ENCODE data around the gene USPL1. TPM values are rescaled to one million over a fixed set of nuclear protein-coding genes. Genes with fewer than 3 reads are reported as not detected.

The USPL1 gene
- total RNA-seq, 1 experiment from 2014 or later: 14.3 TPM

GRCh38 chr13:30610311-30610710 lies 7.4 kb upstream of the USPL1 start:
- H3K9me3 Mint-ChIP-seq: no peaks in the 10 kb centered on the region
- no peaks in the 10 kb centered on the region for H3K36me3 Mint-ChIP-seq
- DNase-seq (ENCODE audit: low spot score) (no peak), ATAC-seq (no peak)
- POLR2A ChIA-PET: no interaction called here
- no peak overlapping the region; the same call in 1 of the 2 replicates for H3K27ac Mint-ChIP-seq
- H3K4me1 Mint-ChIP-seq: peaks cover 10% of the 10 kb centered on the region
- CTCF ChIA-PET: no interaction called here
- TF ChIP-seq NFE2L1 (CRISPR knock-in tag; IDR thresholded peaks at IDR 0.05) (no peak), USF2 (CRISPR knock-in tag; IDR thresholded peaks at IDR 0.05) (no peak)
- H3K4me3 Mint-ChIP-seq: no peak overlapping the region
- no peaks in the 10 kb centered on the region for H3K27me3 Mint-ChIP-seq (ENCODE audit: low read depth)

DNA sequence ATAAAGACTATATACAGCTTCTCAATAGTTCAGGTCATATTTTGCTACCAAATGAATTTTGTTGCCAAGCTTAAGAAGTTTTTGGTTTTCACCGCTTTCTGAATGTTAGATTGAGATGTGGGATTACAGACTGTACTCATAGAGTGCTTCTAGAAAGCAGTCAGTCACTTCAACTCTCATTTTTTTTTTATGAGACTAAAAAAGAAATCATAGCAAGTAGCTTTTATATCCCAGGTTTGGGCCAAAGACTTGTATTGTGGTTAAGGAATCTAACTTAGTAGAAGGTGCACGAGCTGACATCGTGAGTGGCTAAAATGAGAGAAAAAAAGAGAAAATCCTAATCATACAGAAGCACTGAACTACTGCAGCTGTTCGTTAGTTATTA lies 2.2 kb upstream of the USPL1 start:
- DNase-seq (ENCODE audit: low spot score): no peak
- CTCF ChIA-PET: interaction anchor here (1.1 kb wide), 1 partner anchor 207 kb away, joined by 3 read pairs; no protein-coding TSS in a partner anchor
- H3K27ac Mint-ChIP-seq: no peak overlapping the region
- ATAC-seq: no peak
- POLR2A ChIA-PET: interaction anchor here (0.5 kb wide), 1 partner anchor 871 kb away, joined by 3 read pairs; no protein-coding TSS in a partner anchor
- H3K27me3 Mint-ChIP-seq (ENCODE audit: low read depth): no peaks in the 10 kb centered on the region
- TF ChIP-seq, protein P1, sequence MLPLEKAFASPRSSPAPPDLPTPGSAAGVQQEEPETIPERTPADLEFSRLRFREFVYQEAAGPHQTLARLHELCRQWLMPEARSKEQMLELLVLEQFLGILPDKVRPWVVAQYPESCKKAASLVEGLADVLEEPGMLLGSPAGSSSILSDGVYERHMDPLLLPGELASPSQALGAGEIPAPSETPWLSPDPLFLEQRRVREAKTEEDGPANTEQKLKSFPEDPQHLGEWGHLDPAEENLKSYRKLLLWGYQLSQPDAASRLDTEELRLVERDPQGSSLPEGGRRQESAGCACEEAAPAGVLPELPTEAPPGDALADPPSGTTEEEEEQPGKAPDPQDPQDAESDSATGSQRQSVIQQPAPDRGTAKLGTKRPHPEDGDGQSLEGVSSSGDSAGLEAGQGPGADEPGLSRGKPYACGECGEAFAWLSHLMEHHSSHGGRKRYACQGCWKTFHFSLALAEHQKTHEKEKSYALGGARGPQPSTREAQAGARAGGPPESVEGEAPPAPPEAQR (CRISPR knock-in tag; IDR thresholded peaks at IDR 0.05): no peak
- TF ChIP-seq TP53 (CRISPR knock-in tag; IDR thresholded peaks at IDR 0.05): no peak
- no peak for TF ChIP-seq NR3C1 (CRISPR knock-in tag; conservative IDR thresholded peaks at IDR 0.05; ENCODE audit: low read depth)
- no peak for TF ChIP-seq KAT7 (CRISPR knock-in tag; IDR thresholded peaks at IDR 0.05; ENCODE audit: borderline replicate concordance)
- TF ChIP-seq CTCF (IDR thresholded peaks at IDR 0.05): no peak
- no peak for TF ChIP-seq SMAD4 (CRISPR knock-in tag; IDR thresholded peaks at IDR 0.05)
- TF ChIP-seq MYBL2 (CRISPR knock-in tag; IDR thresholded peaks at IDR 0.05): no peak
- TF ChIP-seq FOXP4 (CRISPR knock-in tag; IDR thresholded peaks at IDR 0.05): no peak
- no peak for TF ChIP-seq MXD4 (CRISPR knock-in tag; IDR thresholded peaks at IDR 0.05; ENCODE audit: borderline replicate concordance)
- TF ChIP-seq, protein P2, sequence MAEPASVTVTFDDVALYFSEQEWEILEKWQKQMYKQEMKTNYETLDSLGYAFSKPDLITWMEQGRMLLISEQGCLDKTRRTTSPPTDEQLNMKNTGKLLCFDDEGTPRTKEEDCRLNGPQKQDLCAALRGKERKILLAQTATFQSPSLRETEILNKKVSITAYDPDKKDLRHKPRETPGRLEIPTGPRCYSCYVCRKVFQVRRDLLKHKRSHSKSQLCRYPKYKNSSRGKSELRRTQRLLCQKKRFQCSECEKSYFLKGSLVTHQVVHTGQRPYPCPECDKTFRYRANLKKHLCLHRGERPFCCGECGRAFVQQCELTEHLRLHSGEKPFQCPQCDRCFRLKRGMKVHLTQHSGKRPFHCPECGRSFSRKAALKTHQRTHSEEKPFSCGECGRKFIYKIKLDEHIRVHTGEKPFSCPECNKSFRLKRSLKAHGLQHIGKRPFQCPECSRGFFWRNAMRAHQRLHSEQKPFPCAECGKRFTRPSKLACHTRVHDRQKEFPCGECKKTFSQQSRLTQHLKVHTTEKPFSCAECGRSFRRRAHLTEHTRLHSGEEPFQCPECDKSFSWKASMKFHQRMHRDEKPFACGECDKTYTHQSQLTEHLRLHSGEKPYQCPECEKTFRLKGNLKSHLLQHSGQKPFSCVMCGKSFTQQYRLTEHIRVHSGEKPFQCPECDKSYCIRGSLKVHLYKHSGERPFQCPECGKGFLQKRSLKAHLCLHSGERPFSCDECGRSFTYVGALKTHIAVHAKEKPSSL (CRISPR knock-in tag; conservative IDR thresholded peaks at IDR 0.05): no peak
- no peak for TF ChIP-seq TEAD1 (CRISPR knock-in tag; IDR thresholded peaks at IDR 0.05)
- TF ChIP-seq HMGXB4 (CRISPR knock-in tag; IDR thresholded peaks at IDR 0.05): no peak
- no peak for TF ChIP-seq ZMAT4 (CRISPR knock-in tag; IDR thresholded peaks at IDR 0.05)
- no peak for TF ChIP-seq NFATC4 (CRISPR knock-in tag; IDR thresholded peaks at IDR 0.05)
- TF ChIP-seq CDX4 (CRISPR knock-in tag; IDR thresholded peaks at IDR 0.05; ENCODE audit: borderline replicate concordance): no peak
- TF ChIP-seq TEAD4 (CRISPR knock-in tag; IDR thresholded peaks at IDR 0.05): no peak
- TF ChIP-seq SP1 (CRISPR knock-in tag; conservative IDR thresholded peaks at IDR 0.05): no peak
- no peak for TF ChIP-seq PRRX2 (CRISPR knock-in tag; IDR thresholded peaks at IDR 0.05)
- no peak for TF ChIP-seq RORB (CRISPR knock-in tag; IDR thresholded peaks at IDR 0.05)
- TF ChIP-seq, protein P3, sequence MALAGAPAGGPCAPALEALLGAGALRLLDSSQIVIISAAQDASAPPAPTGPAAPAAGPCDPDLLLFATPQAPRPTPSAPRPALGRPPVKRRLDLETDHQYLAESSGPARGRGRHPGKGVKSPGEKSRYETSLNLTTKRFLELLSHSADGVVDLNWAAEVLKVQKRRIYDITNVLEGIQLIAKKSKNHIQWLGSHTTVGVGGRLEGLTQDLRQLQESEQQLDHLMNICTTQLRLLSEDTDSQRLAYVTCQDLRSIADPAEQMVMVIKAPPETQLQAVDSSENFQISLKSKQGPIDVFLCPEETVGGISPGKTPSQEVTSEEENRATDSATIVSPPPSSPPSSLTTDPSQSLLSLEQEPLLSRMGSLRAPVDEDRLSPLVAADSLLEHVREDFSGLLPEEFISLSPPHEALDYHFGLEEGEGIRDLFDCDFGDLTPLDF (CRISPR knock-in tag; IDR thresholded peaks at IDR 0.05): no peak
- peaks cover 9% of the 10 kb centered on the region for H3K4me1 Mint-ChIP-seq
- no peaks in the 10 kb centered on the region for H3K36me3 Mint-ChIP-seq
- no peak overlapping the region for H3K4me3 Mint-ChIP-seq
- H3K9me3 Mint-ChIP-seq: no peaks in the 10 kb centered on the region

Data from WTC11 (cell line).